ENCODE data around the gene FMR1.

Gene FMR1

GRCh38 chrX:147917700-147918695 is 6.3 kb downstream of the FMR1 start:
- peak; percentile 24 for DNase-seq

GRCh38 chrX:147920161-147920666 is 8.5 kb downstream of the FMR1 start:
- DNase-seq = no peak

DNA sequence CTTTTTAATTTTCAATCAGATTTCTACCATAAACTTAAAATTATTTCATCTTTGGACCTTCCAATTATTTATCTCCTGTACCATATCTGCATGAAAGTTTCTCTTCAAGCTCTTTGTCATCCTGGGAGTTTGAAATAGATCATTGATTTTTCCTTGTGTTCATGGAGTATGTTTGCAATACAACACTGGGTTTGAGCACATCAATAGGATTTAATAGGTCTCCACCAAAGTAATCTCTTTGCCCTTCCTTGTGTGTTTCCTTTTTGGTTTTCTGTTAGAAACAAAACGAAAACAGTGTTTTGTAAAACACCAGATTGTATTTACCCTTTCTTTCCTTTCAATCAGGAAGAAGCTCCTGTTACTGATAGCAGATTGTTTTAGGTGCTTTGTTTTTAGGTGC is 11.9 kb downstream of the FMR1 start:
- no peak for DNase-seq

DNA sequence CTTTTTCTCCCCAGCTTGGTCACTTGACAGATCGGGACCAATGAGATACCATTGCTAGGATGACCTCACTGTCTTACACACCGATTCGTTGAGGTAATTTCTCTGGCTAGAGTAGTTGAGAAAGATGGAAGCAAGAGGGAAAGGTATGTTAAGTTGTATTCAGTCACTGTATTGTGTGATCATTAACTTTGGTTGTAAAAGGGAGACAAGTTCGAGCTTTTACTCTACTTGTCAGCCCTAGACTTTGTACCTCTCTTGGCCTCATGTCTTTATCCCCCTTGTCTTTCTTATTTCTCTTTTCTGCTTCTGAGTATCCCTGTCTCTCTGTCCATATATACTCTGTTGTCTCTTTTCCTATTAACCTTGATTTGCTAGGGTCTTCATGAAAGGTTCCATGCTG is 15.5 kb downstream of the FMR1 start:
- no peak for DNase-seq

- no peak for DNase-seq
Measured at GRCh38 chrX:147933815-147934214, 22.1 kb downstream of the FMR1 start.

- DNase-seq = no peak
Measured at GRCh38 chrX:147935156-147935758, 23.5 kb downstream of the FMR1 start.

DNA sequence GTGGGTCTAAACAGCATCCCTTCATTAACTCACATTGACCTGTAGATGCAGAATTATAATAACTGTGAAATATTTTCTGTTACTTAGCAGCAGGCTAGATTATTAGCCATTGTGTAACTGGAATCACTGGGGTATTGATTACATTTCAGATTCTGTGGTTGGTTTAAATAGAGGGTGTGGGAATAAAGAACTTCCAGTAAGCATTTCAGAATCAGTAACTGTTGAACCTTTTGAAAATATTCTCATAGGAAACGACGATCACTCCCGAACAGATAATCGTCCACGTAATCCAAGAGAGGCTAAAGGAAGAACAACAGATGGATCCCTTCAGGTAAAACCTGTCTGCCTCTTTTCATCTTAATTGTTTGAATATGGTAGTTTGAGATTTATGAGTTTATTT is 33.6 kb downstream of the FMR1 start:
- no peak for DNase-seq

DNA sequence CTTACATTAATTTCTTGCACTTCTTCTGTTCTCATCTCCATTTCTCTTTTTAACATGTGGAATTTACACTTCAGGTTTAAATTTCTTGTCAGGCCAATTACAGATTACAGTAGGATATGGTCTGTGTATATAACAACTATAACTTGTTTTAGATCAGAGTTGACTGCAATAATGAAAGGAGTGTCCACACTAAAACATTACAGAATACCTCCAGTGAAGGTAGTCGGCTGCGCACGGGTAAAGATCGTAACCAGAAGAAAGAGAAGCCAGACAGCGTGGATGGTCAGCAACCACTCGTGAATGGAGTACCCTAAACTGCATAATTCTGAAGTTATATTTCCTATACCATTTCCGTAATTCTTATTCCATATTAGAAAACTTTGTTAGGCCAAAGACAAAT is 36.8 kb downstream of the FMR1 start:
- DNase-seq = no peak

GRCh38 chrX:147950352-147950751 is 38.6 kb downstream of the FMR1 start:
- no peak for DNase-seq

GRCh38 chrX:147953976-147954375 is 42.3 kb downstream of the FMR1 start:
- DNase-seq = no peak

DNA sequence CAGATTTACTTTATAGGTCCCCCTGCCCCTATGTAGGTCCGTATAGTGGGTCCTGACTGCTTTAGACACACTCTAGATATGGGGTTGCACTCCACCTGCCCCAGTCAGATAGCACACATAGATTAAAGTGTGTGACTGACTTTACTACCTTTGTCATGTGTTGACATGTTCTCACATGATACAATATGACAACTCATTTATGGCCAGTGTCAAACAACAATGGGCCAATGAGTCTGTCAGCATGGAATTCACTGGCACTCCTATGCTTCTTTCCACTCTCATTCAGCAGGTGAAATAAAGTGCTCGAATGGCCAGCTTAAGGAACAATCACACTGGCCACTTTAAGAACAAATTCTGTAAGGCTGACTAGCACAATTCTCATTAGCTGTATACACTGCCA is 45.6 kb downstream of the FMR1 start:
- no peak for DNase-seq

- DNase-seq = no peak
Measured at GRCh38 chrX:147958291-147958690, 46.6 kb downstream of the FMR1 start.

- DNase-seq = no peak
Measured at GRCh38 chrX:147960722-147961121, 49.0 kb downstream of the FMR1 start.

- no peak for DNase-seq
Measured at GRCh38 chrX:147962476-147962875, 50.8 kb downstream of the FMR1 start.

DNA sequence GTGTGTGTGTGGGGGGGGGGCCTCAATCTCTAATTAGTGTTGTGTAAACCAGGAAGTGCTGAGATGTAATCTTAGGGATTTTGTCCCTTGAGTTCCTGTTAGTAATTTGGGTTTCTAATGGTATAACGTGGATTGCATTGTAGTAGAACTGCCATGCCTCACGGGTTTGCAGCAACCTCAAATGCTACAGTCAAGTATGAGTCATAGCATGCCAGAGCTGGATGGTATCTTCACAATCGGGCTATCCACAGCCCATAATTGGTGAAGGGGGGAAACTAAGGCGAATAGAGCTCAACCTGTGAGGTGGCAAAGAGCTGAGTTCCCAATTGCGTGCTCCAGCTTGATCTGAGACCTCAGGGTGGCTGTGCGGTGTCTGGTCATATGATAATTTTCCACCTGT is 67.2 kb downstream of the FMR1 start:
- DNase-seq = no peak

DNA sequence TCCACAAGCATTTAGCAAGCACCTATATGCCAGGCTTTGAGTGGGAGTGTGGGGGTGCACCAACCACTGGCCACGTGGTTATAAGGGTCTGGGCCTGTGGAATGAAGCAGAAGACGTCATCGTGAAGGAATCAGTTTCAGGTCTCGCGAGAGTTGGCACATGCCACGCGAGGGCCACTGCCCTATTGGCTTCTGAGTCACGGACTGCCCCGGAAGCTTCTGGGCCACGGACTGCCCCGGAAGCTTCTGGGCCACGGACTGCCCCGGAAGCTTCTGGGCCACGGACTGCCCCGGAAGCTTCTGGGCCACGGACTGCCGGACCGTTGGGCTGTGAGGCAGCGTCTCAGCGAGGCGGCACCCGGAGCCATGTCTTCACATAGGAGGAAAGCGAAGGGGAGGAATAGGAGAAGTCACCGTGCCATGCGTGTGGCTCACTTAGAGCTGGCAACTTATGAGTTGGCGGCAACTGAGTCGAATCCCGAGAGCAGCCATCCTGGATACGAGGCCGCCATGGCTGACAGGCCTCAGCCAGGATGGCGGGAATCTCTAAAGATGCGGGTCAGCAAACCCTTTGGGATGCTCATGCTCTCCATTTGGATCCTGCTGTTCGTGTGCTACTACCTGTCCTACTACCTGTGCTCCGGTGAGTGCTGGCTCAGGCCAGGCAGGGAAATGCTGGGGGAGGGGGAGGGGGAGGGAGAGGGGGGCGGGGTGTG is 69.5 kb downstream of the FMR1 start, which contains the start of gene FMR1NB:
FMR1NB (plus strand) TSS at position 300 of the 715 bp plus-strand sequence; CDS start at position 366, 66 bp downstream.
- DNase-seq = no peak
